ENCODE results near the gene IL23A.
A peak's percentile ranks its signal among the peaks of the same experiment; 100 is the strongest.

IL23A gene

DNA sequence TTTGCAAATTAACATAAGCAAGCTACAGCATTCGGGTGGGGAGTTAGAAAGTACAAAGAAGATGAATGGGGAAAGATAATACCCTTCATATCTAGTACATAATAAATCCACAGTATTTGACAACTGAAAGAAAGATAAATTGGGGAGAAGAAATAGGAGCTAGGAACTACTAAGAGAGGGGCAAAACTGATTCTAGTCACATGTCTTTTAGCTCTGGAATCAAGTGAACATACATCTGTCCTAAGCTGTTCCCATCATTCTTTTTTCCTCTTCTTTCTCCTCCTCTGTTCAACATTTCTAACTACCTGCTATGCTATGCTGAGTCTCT is 39.3 kb downstream of the IL23A start:
- Histone ChIP-seq H3K4me2 (ENCODE audit: low read length) (peak overlapping the region; percentile 70), H3K79me2 (ENCODE audit: control insufficient read depth, low read length) (no peaks in the 10 kb centered on the region), H3K36me3 (ENCODE audit: control insufficient read depth, low read length) (peaks cover 5% of the 10 kb centered on the region; the same call in 1 of the 2 replicates), H3K9me3 (ENCODE audit: control insufficient read depth, insufficient read depth, low read length) (peaks cover 13% of the 10 kb centered on the region; the same call in 1 of the 2 replicates), H3K9me2 (replicated peaks; ENCODE audit: control insufficient read depth, low read length) (no peaks in the 10 kb centered on the region), H4K20me1 (ENCODE audit: control insufficient read depth, insufficient read depth, low read depth, low read length) (no peaks in the 10 kb centered on the region), H3F3A (ENCODE audit: control insufficient read depth, insufficient read depth) (peaks cover 36% of the 10 kb centered on the region), H3K4me1 (ENCODE audit: control insufficient read depth, low read length) (peaks cover 74% of the 10 kb centered on the region), H3K27me3 (ENCODE audit: control insufficient read depth, low read length) (no peaks in the 10 kb centered on the region), H3K4me3 (ENCODE audit: low read length) (peak overlapping the region; percentile 56), H3K27ac (ENCODE audit: low read depth, low read length) (peak overlapping the region; percentile 96)
- TF ChIP-seq EZH2phosphoT487 (IDR thresholded peaks at IDR 0.05; ENCODE audit: borderline replicate concordance, low read length): no peak
- TF ChIP-seq, protein P1, sequence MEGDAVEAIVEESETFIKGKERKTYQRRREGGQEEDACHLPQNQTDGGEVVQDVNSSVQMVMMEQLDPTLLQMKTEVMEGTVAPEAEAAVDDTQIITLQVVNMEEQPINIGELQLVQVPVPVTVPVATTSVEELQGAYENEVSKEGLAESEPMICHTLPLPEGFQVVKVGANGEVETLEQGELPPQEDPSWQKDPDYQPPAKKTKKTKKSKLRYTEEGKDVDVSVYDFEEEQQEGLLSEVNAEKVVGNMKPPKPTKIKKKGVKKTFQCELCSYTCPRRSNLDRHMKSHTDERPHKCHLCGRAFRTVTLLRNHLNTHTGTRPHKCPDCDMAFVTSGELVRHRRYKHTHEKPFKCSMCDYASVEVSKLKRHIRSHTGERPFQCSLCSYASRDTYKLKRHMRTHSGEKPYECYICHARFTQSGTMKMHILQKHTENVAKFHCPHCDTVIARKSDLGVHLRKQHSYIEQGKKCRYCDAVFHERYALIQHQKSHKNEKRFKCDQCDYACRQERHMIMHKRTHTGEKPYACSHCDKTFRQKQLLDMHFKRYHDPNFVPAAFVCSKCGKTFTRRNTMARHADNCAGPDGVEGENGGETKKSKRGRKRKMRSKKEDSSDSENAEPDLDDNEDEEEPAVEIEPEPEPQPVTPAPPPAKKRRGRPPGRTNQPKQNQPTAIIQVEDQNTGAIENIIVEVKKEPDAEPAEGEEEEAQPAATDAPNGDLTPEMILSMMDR (IDR thresholded peaks at IDR 0.05; ENCODE audit: low read depth, low read length, poor library complexity, severe bottlenecking): no peak

DNA sequence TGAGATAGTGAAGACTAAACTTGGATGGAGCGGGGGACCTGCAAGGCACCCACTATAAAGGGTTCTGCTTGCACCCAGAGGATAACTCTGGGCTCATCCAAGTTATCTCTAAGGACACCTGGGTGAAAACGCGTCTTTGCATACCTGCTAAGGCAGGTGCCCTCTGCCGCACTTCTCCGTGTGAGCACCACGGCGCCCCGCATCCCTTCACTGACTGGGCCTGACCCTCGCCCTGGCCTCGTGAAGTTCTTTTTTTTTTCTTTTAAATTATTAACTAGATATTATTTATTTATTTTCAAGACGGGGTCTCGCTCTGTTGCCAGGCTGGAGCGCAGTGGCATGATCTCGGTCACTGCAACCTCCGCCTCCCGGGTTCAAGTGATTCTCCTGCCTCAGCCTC is 43.9 kb downstream of the IL23A start:
- no peaks in the 10 kb centered on the region for H3K79me2 ChIP-seq (ENCODE audit: control insufficient read depth, low read length)
- TF ChIP-seq EZH2phosphoT487 (IDR thresholded peaks at IDR 0.05; ENCODE audit: borderline replicate concordance, low read length): no peak
- TF ChIP-seq, protein P1 (IDR thresholded peaks at IDR 0.05; ENCODE audit: low read depth, low read length, poor library complexity, severe bottlenecking): no peak
- H3K27ac ChIP-seq (ENCODE audit: low read depth, low read length): no peak overlapping the region
- no peak overlapping the region for H3K4me3 ChIP-seq (ENCODE audit: low read length)
- peaks cover 5% of the 10 kb centered on the region; the same call in 1 of the 2 replicates for H3K36me3 ChIP-seq (ENCODE audit: control insufficient read depth, low read length)
- H4K20me1 ChIP-seq (ENCODE audit: control insufficient read depth, insufficient read depth, low read depth, low read length): no peaks in the 10 kb centered on the region
- H3K9me2 ChIP-seq (replicated peaks; ENCODE audit: control insufficient read depth, low read length): no peaks in the 10 kb centered on the region
- no peaks in the 10 kb centered on the region for H3K27me3 ChIP-seq (ENCODE audit: control insufficient read depth, low read length)
- H3K4me2 ChIP-seq (ENCODE audit: low read length): no peak overlapping the region
- peaks cover 7% of the 10 kb centered on the region for H3F3A ChIP-seq (ENCODE audit: control insufficient read depth, insufficient read depth)
- H3K9me3 ChIP-seq (ENCODE audit: control insufficient read depth, insufficient read depth, low read length): peaks cover 3% of the 10 kb centered on the region; the same call in 1 of the 2 replicates
- H3K4me1 ChIP-seq (ENCODE audit: control insufficient read depth, low read length): peaks cover 33% of the 10 kb centered on the region

DNA sequence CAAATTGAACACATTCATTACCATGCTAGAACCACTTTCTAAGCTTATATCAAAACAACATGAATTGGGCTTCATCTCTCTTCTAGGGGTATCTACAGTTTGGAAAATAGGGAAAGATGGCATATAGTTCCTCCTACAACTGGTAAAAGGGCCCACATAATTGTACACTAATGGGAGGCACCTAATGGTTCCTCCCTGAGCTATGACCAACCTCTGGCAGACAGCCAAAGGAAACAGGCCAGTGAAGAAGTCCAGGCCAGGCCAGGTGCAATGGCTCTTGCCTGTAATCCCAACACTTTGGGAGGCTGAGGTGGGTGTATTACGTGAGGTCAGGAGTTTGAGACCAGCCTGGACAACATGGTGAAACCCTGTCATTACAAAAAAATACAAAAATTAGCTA is 47.2 kb downstream of the IL23A start:
- Histone ChIP-seq H3K4me2 (ENCODE audit: low read length) (no peak overlapping the region), H3K4me3 (ENCODE audit: low read length) (no peak overlapping the region), H3K27ac (ENCODE audit: low read depth, low read length) (no peak overlapping the region), H3K79me2 (ENCODE audit: control insufficient read depth, low read length) (no peaks in the 10 kb centered on the region), H3K27me3 (ENCODE audit: control insufficient read depth, low read length) (no peaks in the 10 kb centered on the region), H3K4me1 (ENCODE audit: control insufficient read depth, low read length) (0 out of 2 replicates have a peak, but pooled peaks cover 2% of the 10 kb centered on the region), H3K9me3 (ENCODE audit: control insufficient read depth, insufficient read depth, low read length) (no peaks in the 10 kb centered on the region), H4K20me1 (ENCODE audit: control insufficient read depth, insufficient read depth, low read depth, low read length) (no peaks in the 10 kb centered on the region), H3K36me3 (ENCODE audit: control insufficient read depth, low read length) (no peaks in the 10 kb centered on the region), H3K9me2 (replicated peaks; ENCODE audit: control insufficient read depth, low read length) (no peaks in the 10 kb centered on the region), H3F3A (ENCODE audit: control insufficient read depth, insufficient read depth) (no peaks in the 10 kb centered on the region)
- TF ChIP-seq, protein P1 (IDR thresholded peaks at IDR 0.05; ENCODE audit: low read depth, low read length, poor library complexity, severe bottlenecking): no peak
- no peak for TF ChIP-seq EZH2phosphoT487 (IDR thresholded peaks at IDR 0.05; ENCODE audit: borderline replicate concordance, low read length)
